GM21723 (cell line): ENCODE measurements around the gene ARHGEF10L.

Experiments
- ATAC-seq: cut with Tn5 transposase; IDR thresholded peaks from one replicate; pipeline ENCODE4 v1.9.1; 2021; ENCODE audit warnings: mild to moderate bottlenecking, moderate library complexity; ENCODE audit not compliant: unreplicated experiment

ARHGEF10L gene

GRCh38 chr1:17588048-17588871 lies 48.8 kb downstream of the ARHGEF10L start:
- ATAC-seq: no peak

- no peak for ATAC-seq
These were observed 52.4 kb downstream of the ARHGEF10L start for GRCh38 chr1:17591814-17592430.

GRCh38 chr1:17594026-17594425 lies 54.5 kb downstream of the ARHGEF10L start:
- ATAC-seq: no peak

- no peak for ATAC-seq
These were observed 55.4 kb downstream of the ARHGEF10L start for GRCh38 chr1:17594690-17595601.

GRCh38 chr1:17595602-17595925 lies 56.1 kb downstream of the ARHGEF10L start:
- ATAC-seq: no peak

- no peak for ATAC-seq
These were observed 56.7 kb downstream of the ARHGEF10L start for GRCh38 chr1:17596186-17596585.

- no peak for ATAC-seq
These were observed 57.4 kb downstream of the ARHGEF10L start for GRCh38 chr1:17596651-17597509.

GRCh38 chr1:17597651-17598050 lies 58.2 kb downstream of the ARHGEF10L start:
- ATAC-seq: no peak

- no peak for ATAC-seq
These were observed 58.8 kb downstream of the ARHGEF10L start for GRCh38 chr1:17598251-17598650.

GRCh38 chr1:17599291-17599953 lies 59.9 kb downstream of the ARHGEF10L start:
- ATAC-seq: no peak

GRCh38 chr1:17599954-17600300 lies 60.4 kb downstream of the ARHGEF10L start:
- ATAC-seq: no peak

GRCh38 chr1:17600321-17600720 lies 60.8 kb downstream of the ARHGEF10L start:
- no peak for ATAC-seq

GRCh38 chr1:17601643-17602382 lies 62.3 kb downstream of the ARHGEF10L start:
- no peak for ATAC-seq

- ATAC-seq: no peak
These were observed 63.8 kb downstream of the ARHGEF10L start for GRCh38 chr1:17603091-17603841.

- no peak for ATAC-seq
These were observed 66.3 kb downstream of the ARHGEF10L start for GRCh38 chr1:17605582-17606344.

GRCh38 chr1:17606826-17607440 lies 67.4 kb downstream of the ARHGEF10L start:
- no peak for ATAC-seq
